IMR-90 (cell line): ENCODE measurements around the gene PITPNC1. TPM values are rescaled to one million over a fixed set of nuclear protein-coding genes. Genes with fewer than 3 reads are reported as not detected.

Source experiments
- ATAC-seq: fragments of 200-7000 bp; cut with Tn5 transposase; 2 replicates; pipeline ENCODE4 v1.9.1; 2020; ENCODE audit warnings: low read depth, mild to moderate bottlenecking, moderate library complexity
- BruUV-seq: library from RNA; stranded (reverse); fragments of 400-500 nt; replicated peaks from 2 replicates; lab custom pipeline; 2021; lab: Mats Ljungman, UMichigan
- CTCF ChIA-PET: fragments of 300-600 bp; formaldehyde crosslinking; extraction: SDS; loops from one replicate; lab custom pipeline; 2021; ENCODE audit warnings: antibody characterized with exemption; lab: Yijun Ruan, JAX
- POLR2A ChIA-PET: fragments of 300-600 bp; sonication (Branson Sonifier 250); formaldehyde crosslinking; loops from one replicate; lab custom pipeline; 2022; ENCODE audit warnings: antibody characterized with exemption; ENCODE audit not compliant: unreplicated experiment; lab: Charles Lee
- DNase-seq: peaks from one replicate; pipeline ENCODE4 v3.0.0; 2013
- H2AFZ ChIP-seq: replicated peaks from 2 replicates; pipeline ENCODE3; 2013; ENCODE audit warnings: low read length, mild to moderate bottlenecking; ENCODE audit not compliant: poor library complexity
- H2AK5ac ChIP-seq: 2 replicates; pipeline ENCODE4 v1.6.1; 2013; ENCODE audit warnings: low read depth, low read length, inconsistent platforms
- H2AK9ac ChIP-seq: replicated peaks from 2 replicates; pipeline ENCODE3; 2013; ENCODE audit warnings: mild to moderate bottlenecking, low read depth, low read length, moderate library complexity; ENCODE audit not compliant: poor library complexity
- H2BK120ac ChIP-seq: 2 replicates; pipeline ENCODE4 v1.6.1; 2013; ENCODE audit warnings: low read depth, low read length, inconsistent platforms
- H2BK15ac ChIP-seq: 3 replicates; pipeline ENCODE4 v1.6.1; 2013; ENCODE audit warnings: low read depth, low read length, inconsistent platforms
- H2BK20ac ChIP-seq: 2 replicates; pipeline ENCODE4 v1.6.1; 2013; ENCODE audit warnings: low read depth, mild to moderate bottlenecking, inconsistent platforms, low read length, moderate library complexity
- H2BK5ac ChIP-seq: 2 replicates; pipeline ENCODE4 v1.6.1; 2013; ENCODE audit warnings: mild to moderate bottlenecking, low read depth, low read length, inconsistent platforms; ENCODE audit not compliant: poor library complexity, severe bottlenecking
- H3K14ac ChIP-seq: replicated peaks from 2 replicates; pipeline ENCODE4 v1.6.1; 2013; ENCODE audit warnings: low read depth, low read length, inconsistent platforms
- H3K18ac ChIP-seq: 2 replicates; pipeline ENCODE4 v1.6.1; 2013; ENCODE audit warnings: low read depth, low read length, control low read depth
- H3K23ac ChIP-seq: 2 replicates; pipeline ENCODE4 v1.6.1; 2013; ENCODE audit warnings: low read depth, low read length, inconsistent platforms
- H3K27ac ChIP-seq: 2 replicates; pipeline ENCODE4 v1.5.1; 2013; ENCODE audit warnings: mild to moderate bottlenecking, control low read depth, low read length; ENCODE audit not compliant: insufficient read depth
- H3K27me3 ChIP-seq: 2 replicates; pipeline ENCODE4 v1.6.1; 2013; ENCODE audit warnings: low read length; ENCODE audit not compliant: control insufficient read depth, insufficient read depth
- H3K36me3 ChIP-seq: 2 replicates; pipeline ENCODE4 v1.6.1; 2013; ENCODE audit warnings: low read length, mixed read lengths; ENCODE audit not compliant: control insufficient read depth, insufficient read depth
- H3K4ac ChIP-seq: 2 replicates; pipeline ENCODE4 v1.6.1; 2013; ENCODE audit warnings: low read depth, low read length, inconsistent platforms
- H3K4me1 ChIP-seq: 2 replicates; pipeline ENCODE4 v1.6.1; 2013; ENCODE audit warnings: low read length, mixed read lengths; ENCODE audit not compliant: control insufficient read depth, insufficient read depth
- H3K4me2 ChIP-seq: 2 replicates; pipeline ENCODE4 v1.6.1; 2013; ENCODE audit warnings: low read depth, mild to moderate bottlenecking, control low read depth, low read length, moderate library complexity
- H3K4me3 ChIP-seq: 2 replicates; pipeline ENCODE4 v1.5.1; 2013; ENCODE audit warnings: low read depth, mild to moderate bottlenecking, control low read depth, low read length, moderate library complexity; ENCODE audit not compliant: insufficient read depth
- H3K56ac ChIP-seq: 2 replicates; pipeline ENCODE4 v1.6.1; 2013; ENCODE audit warnings: low read length, inconsistent platforms; ENCODE audit not compliant: insufficient read depth; ENCODE audit errors: extremely low read depth
- H3K79me1 ChIP-seq, 2 experiments: 2 replicates each; pipeline ENCODE4 v1.6.1; 2013; ENCODE audit warnings: low read length in 2 of 2, inconsistent platforms in 1 of 2, low read depth in 1 of 2
- H3K9ac ChIP-seq: 2 replicates; pipeline ENCODE4 v1.6.1; 2013; ENCODE audit warnings: low read depth, low read length, control low read depth
- H3K9me1 ChIP-seq: 2 replicates; pipeline ENCODE4 v1.6.1; 2013; ENCODE audit warnings: low read length, inconsistent platforms; ENCODE audit not compliant: insufficient read depth
- H3K9me3 ChIP-seq: 2 replicates; pipeline ENCODE4 v1.6.1; 2013; ENCODE audit warnings: low read length; ENCODE audit not compliant: control insufficient read depth, insufficient read depth
- H4K20me1 ChIP-seq: 2 replicates; pipeline ENCODE4 v1.6.1; 2013; ENCODE audit warnings: low read length, inconsistent platforms; ENCODE audit not compliant: insufficient read depth
- H4K5ac ChIP-seq: 2 replicates; pipeline ENCODE4 v1.6.1; 2013; ENCODE audit warnings: mild to moderate bottlenecking, low read depth, low read length, control low read depth
- H4K8ac ChIP-seq, 2 experiments: 2 replicates each; pipeline ENCODE4 v1.6.1; 2013; ENCODE audit warnings: low read depth in 2 of 2, low read length in 2 of 2, control low read depth in 1 of 2, inconsistent platforms in 1 of 2
- H4K91ac ChIP-seq: 2 replicates; pipeline ENCODE4 v1.6.1; 2013; ENCODE audit warnings: low read depth, low read length, inconsistent platforms; ENCODE audit not compliant: insufficient read depth
- FOS ChIP-seq: fragments of 150-350 bp; IDR thresholded peaks from 2 replicates; pipeline ENCODE4 v1.6.1; 2016; ENCODE audit warnings: low read depth, low read length
- RFX5 ChIP-seq: IDR thresholded peaks from 2 replicates; pipeline ENCODE4 v1.8.0; 2012; ENCODE audit warnings: low read depth, mild to moderate bottlenecking, low read length, moderate library complexity
- WGBS, 2 experiments: methylation state at CpG; one replicate each; pipeline versions ENCODE4 v1.1.5 to v1.1.7; 2013; ENCODE audit warnings: missing lambda C conversion rate in 2 of 2; ENCODE audit not compliant: insufficient read length in 1 of 2; ENCODE audit errors: extremely low coverage in 2 of 2; 5-methylcytosine and 5-hydroxymethylcytosine counted together
- dilution Hi-C: fragments of 300-500 bp; cut with HindIII; formaldehyde crosslinking; loops from one replicate; pipeline ENCODE4 v1.14.3; 2018; ENCODE audit warnings: low sequenced_read_pairs; ENCODE audit not compliant: unreplicated experiment
- in situ Hi-C: fragments of 300-500 bp; cut with MboI; formaldehyde crosslinking; loops from 3 replicates; pipeline ENCODE4 v1.14.3; 2019; ENCODE audit warnings: low sequenced_read_pairs, inconsistent platforms, mixed read lengths
- intact Hi-C: fragments of 100-400 bp; cut with micrococcal nuclease; formaldehyde crosslinking; loops from 2 replicates; pipeline ENCODE4 v1.10.0; 2022
- polyA plus RNA-seq, 3 experiments: library from polyadenylated mRNA; depleted of rRNA; stranded (reverse); fragments of >200 nt; gene quantifications; 2 replicates each; pipeline ENCODE4 v1.2.3, GENCODE V29; 2012; ENCODE audit warnings: low replicate concordance in 1 of 3
- total RNA-seq: library from RNA; depleted of rRNA; stranded (reverse); fragments of >200 nt; gene quantifications from 2 replicates; pipeline ENCODE4 v1.2.3, GENCODE V29; 2012

The PITPNC1 gene
- total and polyA plus RNA-seq, 2 of the 4 experiments (the other 2 are of a cell fraction): 4.1 TPM

DNA sequence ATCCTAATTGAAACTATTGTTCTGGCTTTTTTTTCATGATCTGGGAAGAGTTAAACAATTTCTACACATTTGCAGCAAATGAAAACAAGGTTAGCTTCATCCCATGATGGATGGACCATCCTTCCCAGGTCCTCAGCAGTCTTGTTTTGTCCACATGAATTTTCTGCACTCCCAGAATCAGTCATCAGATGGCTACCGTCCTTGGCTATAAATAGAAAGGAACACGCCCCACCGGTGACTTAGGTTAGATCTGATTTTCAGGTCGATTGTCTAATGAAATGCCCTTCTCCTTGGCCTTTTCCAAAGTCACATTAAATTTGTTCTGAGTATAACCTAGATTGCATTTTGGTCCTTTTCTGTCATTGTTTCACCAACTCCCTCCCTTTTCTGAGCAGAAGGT, 299.2 kb downstream of the PITPNC1 start:
- Histone ChIP-seq H2AK5ac (no peak overlapping the region), H3K9me1 (no peaks in the 10 kb centered on the region; the same call in 1 of the 2 replicates), H3K4me3 (no peak overlapping the region), H2BK120ac (no peak overlapping the region), H3K23ac (no peak overlapping the region), H3K9ac (no peak overlapping the region), H3K4me2 (no peak overlapping the region), H2BK15ac (no peak overlapping the region), H4K20me1 (no peaks in the 10 kb centered on the region), H3K14ac (no peak overlapping the region), H3K4me1 (no peaks in the 10 kb centered on the region; the same call in 1 of the 2 replicates), H2AK9ac (no peak overlapping the region), H2BK20ac (no peak overlapping the region), H3K27ac (no peak overlapping the region), H3K18ac (no peak overlapping the region), H3K27me3 (no peaks in the 10 kb centered on the region), H4K91ac (no peak overlapping the region), H4K8ac (no peak overlapping the region), H3K4ac (no peak overlapping the region), H2AFZ (no peak overlapping the region), H3K9me3 (no peaks in the 10 kb centered on the region), H3K56ac (no peak overlapping the region), H3K36me3 (no peaks in the 10 kb centered on the region), H4K5ac (no peak overlapping the region), H2BK5ac (no peak overlapping the region), H3K79me1 (no peaks in the 10 kb centered on the region)
- BruUV-seq: no TSS peak
- ATAC-seq (no peak), DNase-seq (no peak)
- no CpG with 5 or more reads among the region's 4 CpGs for WGBS, 2 experiments
- ChIA-PET CTCF (no interaction called here), POLR2A (no interaction called here)
- dilution Hi-C loops: no loop called here
- in situ Hi-C loops: no loop called here
- TF ChIP-seq FOS: no peak
- TF ChIP-seq RFX5: no peak
- intact Hi-C loops: no loop called here
